Suppressor macrophage (primary cell): ENCODE measurements around the gene CALHM2.
"Not testable (repeated sequence)": the region's sequence is repeated elsewhere in the genome, so short reads cannot be mapped to it uniquely, and the experiment has no call there.

Source experiments
- DNase-seq, 4 experiments: peaks; one replicate each; pipeline ENCODE4 v3.0.0-alpha.2; 2020 to 2022
- total RNA-seq, 17 experiments: gene quantifications; one replicate each; lab custom pipeline; 2026; ENCODE audit warnings: mixed read lengths in 6 of 17, inconsistent platforms in 3 of 17; lab: John Stamatoyannopoulos, UW

The CALHM2 gene, protein sequence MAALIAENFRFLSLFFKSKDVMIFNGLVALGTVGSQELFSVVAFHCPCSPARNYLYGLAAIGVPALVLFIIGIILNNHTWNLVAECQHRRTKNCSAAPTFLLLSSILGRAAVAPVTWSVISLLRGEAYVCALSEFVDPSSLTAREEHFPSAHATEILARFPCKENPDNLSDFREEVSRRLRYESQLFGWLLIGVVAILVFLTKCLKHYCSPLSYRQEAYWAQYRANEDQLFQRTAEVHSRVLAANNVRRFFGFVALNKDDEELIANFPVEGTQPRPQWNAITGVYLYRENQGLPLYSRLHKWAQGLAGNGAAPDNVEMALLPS
- 8.9 to 162 (median 69.1) reads per million in 17 experiments for total RNA-seq

DNA sequence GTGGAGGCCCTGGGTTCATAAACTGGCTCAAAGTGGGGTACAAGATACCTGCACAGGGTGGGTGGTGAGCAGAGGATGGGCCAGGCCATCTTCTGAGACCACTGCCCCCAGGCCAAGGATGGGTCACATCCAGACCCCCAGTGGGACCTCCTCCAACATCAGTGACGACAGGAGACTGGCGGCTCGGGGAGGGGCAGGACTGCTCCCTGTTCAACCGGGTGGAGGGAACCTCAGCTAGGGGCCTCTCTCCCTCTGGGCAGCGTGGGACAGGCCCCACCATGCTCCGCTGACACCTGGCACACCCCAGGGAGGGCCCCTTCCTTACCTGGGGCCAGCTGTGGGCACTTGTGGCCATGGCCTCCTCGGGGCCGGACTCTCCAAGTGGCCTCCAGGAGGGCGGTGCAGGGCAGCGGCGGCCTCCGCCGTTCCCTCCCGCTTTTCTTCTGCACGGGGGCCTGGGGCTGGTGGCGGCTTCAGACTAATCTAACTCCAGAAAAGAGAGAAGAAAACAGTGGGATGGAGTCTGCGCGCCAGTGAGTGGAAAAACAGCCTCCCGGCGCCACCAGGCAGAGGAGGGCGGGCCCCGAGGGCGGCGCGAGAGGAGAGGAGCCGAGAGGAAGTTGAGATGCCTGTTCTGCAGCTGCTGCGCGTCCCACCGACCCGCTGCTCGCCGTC is at the start of gene CALHM2:
Gene CALHM2 (minus strand): TSS at position 540 of the 675 bp plus-strand sequence. CDS start 2,429 bp downstream, outside the sequence.
- DNase-seq, result peak; percentile 72 to 91 (median 84)

DNA sequence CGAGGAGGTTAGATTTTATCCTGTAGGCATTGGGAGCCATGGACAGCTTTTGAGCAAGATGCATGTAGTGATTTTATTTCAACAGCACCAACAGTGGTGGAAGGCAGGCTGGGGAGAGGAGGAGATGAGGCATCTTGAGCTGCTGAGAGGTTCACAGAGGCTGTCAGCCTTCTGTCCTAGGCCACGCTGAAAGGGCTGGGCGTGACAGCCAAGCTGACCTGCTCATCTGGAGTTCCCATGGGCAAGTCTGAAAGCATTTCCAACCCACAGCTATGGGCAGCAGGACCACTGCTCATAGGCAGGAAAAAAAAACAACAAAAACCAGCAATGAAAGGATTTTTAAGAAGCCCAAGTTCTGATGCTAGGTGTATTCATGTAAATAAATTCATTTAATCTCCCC is 49.0 kb upstream of the CALHM2 start:
- DNase-seq, result no peak

DNA sequence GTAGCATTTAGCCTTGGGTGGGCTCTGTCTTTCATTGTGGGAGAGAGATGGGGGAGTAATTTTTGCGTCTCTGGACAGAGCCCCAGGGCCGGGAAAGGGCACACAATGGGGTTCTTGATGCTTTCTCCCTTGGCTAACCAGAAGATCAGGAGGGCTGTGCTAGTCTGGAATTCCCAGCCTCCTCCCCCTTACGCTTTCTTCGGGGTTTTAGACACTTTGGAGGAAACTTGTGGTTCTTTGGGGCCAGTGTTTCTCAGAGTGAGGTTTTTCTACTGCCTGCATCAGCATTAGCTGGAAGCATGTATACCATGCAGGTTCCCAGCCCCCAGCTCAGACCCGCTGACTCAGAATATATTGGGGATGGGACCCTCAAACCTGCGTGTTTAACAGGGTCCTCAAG is 48.3 kb upstream of the CALHM2 start:
- no peak for DNase-seq

DNA sequence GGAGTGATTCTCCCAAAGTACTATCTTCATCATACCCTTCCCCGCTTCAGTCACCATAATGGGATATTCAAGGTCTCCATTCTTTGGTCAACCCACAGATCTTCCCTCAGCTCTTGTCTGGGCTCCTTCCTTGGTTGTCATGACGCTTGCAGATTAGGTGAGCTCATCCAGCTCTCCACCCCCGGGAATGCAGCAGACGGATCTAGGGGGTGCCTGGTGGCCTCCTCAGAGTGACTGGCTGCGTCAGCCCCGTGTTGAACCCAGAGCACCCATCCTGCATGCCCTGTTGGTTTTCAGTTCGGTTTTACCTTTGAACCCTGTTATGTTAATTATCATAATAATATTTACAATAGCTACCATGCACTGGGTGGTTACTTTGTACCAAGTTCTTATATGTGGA is 47.7 kb upstream of the CALHM2 start:
- no peak for DNase-seq

DNA sequence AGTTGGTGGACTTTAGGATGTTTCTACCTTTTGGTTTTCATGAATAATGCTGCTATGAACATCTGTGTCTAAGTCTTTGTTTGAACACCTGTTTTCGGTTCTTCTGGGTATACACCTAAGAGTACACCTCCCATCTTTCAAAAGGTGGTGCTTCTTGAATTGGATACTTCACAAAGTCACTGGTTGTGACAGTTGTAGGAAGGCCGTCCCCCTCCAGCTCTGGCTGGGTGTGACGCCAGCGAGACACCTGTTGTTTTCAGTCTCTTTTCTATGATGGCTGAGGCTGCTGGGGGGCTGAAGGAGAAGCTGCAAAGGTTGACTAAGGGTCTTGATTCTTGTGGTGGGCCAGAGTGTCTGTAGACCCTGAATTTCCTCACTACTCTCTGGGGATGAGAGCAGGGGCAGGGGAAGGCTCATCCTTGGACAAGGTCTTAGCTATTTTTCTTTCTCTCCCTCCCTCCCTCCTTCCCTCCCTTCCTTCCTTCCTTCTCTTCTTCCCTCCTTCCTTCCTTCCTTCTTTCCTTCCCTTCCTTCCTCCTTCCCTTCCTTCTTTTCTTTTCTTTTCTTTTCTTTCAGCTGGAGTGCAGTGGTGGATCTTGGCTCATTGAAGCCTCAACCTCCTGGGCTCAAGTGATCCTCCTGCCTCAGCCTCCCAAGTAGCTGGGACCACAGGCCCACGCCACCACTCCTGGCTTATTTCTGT is 46.9 kb upstream of the CALHM2 start:
- DNase-seq, result no peak

DNA sequence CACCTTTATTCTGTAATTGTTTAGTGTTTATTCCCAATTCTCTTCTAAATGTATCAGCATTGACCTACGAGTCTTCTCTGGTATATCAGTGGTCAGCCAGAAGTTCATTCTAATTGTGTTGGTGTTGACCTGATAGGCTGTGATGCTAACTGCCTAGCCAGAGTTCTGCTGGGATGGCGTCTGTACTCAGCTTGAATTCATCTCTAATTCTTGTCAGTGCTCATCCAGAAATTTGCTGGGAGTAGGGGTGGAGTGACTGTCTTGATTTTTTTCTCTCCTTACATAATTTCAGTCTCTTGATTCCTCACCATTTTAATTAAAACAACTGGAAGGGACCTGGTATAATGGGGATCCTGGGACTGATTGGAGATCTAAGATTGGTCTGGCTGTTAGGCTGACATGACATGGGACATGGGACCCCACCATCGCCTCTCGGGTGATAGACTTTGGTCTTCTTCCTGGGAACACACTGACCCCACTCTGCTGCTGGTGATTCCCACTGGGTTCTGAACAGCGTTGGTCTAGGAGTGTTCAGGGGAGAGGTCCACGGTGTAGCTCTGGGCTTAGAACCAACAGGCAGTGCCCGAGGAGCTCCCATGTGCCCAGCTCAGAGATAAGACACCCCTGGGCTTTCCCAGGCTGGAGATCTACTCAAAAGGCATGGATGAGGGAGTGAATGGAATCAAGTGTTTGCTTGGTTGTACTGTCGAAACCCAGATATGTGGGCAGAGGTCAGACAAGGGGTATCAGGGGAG is 45.2 kb upstream of the CALHM2 start:
- no peak for DNase-seq

DNA sequence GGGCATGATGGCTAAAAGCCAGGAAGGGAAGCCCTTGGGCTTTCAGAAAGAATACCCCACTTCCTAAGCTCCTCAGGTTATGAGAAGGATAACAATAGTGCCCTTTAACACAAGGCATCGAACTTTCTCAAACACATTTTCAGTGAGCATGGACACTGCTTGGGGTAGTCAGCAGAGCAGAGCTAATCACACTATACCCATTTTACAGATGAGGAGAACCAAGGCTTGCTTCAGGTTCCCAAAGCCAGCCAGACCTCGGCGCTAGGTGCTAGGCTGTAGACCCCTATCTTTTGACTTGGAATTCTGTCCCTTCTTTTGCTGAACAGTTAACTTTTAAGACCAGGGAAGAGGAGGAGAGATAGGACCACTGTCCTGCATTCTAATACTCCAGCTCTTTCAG is 43.2 kb upstream of the CALHM2 start:
- no peak for DNase-seq

DNA sequence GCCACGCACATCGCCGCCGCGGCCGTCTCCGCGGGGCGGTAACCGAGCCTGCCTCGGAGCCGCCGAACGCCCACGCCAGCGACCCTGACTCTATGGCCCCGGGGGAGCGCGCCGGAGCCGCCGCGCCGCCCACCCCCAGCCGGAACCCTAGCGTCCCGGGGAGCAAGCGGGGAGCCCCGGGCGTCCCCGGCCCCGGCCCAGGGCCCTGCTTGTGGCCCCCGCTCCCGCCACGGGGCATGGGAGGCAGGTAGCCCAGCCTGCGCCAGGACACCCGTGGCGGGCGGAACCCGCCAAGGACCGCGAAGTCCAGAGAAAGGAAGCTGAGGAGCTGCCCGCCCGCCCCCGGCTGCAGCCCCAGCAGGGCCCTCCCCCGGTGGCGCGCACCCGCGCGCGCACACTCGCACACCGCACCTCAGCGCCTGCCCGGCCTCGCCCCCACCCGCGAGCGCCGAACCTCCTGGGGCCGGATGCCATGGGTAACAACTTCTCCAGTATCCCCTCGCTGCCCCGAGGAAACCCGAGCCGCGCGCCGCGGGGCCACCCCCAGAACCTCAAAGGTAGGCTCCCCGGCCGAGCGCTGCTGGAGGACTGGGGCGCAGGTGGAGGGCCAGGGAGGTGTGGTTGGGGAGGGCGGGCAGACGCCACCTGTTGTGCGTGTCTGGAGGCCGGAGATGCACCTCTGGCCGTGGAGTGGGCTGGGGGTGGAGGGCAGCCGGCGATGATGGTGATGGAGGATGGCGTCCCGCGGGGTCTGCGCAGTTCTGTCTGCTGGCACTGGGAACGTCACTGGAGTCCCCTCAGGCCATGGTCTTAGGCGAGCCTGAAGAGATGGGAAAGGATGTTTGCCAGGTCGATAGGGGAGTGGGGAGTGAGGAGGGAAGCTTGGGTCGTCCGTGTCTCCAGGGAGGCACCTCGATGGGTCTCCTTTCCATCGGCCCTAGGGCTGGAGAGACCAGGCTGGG is 42.0 kb upstream of the CALHM2 start:
- peak in 3 of 4 experiments; percentile 26 to 61 (median 46) for DNase-seq

DNA sequence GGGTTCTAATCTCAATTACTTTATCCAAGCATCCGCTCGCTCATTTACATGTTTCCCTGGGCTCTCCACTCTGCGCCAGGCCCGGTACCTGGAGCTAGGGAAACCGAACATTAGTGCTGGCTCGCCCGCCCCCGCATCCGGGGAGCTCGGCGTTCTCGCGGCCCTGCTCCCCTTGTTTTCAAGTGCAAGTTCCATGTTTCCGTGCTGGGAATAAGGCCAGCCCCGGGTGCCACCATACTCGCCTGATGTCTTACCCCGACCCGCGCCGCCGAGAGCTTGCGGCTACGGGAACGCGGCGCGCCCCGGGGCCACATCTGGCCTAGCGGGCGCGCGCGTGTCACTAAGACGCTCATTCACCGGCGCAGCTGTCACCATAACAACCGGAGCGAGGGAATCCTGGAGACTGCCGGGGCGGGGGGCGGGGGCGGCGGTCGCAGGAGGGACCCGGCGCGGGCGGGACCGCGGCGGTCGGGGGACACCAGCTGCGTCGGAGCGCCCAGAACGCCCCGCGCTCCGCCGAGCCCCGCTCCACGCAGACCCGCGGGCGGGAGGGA is 41.3 kb upstream of the CALHM2 start, which contains the start of gene NEURL1:
Gene NEURL1 (plus strand): TSS at position 344 of the 554 bp plus-strand sequence. CDS start 683 bp downstream, outside the sequence.
- peak in 3 of 4 experiments; percentile 25 to 60 (median 36) for DNase-seq

DNA sequence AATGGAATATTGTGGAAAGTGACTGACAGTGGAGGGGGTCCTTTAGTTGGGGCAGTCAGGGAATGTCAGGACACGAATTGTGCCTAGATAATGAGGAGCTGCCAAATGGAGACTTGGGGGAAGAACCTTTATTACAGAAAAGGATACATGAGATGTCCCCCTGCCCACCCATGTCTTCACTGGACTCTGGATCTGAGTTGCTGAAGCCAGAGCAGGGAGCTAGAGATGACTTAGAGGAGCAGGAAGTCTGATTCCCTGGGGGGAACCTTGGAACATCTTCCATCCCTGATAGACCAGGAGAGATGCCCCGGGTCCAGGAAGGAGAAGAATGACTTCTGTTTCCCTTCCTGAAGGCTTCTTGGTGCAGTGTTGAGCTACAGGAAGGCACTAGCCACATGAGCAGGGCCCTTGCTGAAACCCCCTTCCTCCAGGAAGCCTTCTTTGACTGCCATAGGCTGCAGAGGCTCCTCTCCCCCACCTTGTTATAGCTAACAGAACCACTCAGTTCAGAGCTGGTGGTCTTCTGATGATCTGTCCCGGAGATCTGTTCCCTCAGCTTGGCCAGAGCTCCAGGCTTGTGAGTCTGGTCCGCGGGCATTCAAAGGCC is 40.6 kb upstream of the CALHM2 start:
- DNase-seq, result no peak

DNA sequence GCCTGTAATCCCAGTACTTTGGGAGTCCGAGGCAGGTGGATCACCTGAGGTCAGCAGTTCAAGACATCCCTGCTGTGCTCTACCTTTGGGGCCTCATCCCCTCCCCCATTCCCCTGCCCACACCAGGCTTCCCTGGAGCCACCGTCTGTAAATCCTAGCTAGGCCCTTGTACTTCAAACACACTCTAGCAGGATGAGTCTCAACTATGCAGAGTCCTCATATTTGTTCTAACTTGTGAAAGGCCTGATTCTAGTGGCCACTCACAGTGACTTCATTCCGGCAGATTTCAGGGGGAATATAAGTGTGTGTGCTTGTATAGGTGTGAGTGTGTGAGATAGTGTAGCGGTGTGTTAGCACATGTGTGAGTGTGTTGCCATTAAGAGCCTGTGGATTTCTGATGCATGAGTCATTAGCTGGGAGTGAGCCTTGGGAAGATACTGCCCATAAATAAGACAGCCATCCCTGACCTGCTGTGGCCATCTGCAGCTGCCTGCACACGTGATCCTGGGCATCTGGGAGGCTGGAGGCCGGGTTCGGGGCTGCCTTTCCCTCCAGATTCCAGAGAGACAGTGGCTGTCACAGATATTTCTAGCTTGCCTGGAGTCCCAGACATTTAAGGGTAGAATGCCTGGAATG is 39.7 kb upstream of the CALHM2 start:
- DNase-seq, result no peak

DNA sequence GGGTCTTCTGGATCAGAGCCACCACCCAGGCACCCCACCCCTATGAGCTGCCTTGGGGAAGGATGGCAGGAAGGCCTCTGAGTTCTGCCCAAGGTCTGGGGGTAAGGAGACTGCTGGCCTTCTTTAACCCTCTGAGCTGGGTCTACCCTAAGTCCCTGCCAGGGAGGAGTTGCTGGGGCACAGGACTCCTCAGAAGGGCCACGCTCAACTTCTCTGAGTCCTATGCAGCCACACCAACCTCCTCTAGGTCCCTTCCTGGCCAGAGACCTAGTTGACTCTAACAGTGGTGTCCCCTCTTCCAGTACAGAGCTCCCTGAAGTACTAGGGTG is 38.8 kb upstream of the CALHM2 start:
- DNase-seq, result no peak

DNA sequence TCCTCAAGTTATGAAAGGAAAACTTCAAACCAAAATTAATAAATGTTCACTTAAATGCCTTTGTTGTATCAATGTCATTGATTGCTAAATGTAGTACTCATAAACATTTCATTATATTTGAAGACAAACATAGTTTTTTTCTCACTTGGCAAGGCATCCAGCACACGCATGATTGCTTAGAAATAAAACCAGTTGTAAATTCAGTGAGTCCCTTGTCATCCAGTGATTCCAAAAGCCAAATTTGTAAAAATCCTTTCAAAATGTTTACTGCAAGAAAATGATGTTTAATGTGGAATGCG is 35.2 kb upstream of the CALHM2 start:
- no peak for DNase-seq

DNA sequence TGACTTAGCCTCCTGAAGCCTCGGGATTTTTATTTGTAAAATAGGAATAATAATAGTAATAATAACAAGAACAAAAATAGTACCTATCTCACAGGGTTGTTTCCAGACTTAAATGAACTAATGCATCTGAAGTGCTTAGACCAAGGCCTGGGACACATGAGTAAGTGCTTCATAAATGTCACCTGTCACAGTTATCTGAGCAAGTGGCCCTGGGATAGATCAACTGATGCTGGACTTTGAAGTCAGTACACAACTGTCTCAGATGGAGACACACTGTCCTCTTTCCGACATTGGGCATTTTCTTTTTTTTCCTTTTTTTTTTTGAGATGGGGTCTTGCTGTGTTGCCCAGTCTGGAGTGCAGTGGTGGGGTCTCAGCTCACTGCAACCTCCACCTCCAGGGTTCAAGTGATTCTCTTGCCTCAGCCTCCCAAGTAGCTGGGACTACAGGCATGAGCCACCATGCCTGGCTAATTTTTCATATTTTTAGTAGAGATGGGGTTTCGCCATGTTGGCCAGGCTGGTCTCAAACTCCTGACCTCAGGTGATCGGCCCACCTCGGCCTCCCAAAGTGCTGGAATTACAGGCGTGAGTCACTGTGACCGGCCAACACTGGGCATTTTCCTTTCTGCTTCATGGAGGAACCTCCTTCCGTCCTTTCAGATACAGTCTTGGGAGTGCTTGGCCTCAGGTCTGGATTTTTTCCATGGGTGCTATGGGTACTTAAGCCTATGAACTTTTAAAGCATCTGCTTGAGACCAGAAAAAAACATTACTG is 34.7 kb upstream of the CALHM2 start:
- not testable (repeated sequence) for DNase-seq

DNA sequence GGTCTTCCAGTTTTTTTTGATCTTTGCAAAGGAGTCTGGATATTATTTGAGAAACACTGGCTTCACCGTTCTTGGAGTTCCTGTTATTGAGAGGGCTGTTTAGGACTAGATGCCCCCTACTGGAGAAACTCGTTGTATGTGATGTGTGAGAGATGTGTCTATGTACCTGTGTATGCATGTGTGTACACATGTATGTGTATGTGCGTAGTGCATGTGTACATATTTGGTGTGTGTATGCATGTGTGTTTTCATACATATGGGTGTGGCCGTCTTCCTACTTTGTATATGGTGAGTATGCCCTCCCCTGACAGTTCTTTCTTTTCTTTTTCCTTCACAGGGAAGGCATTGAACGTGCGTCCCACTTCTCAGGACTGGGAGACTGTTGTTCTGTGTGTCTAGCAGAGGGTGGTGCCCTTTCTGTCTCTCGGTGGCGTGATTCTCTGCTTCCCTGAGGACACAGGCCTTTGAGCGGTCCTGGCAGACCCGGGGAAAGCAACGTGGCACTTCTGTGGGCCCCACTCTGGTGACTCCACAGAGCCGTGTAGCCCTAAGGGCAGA is 29.9 kb upstream of the CALHM2 start:
- DNase-seq, result peak; percentile 77 to 92 (median 84)

DNA sequence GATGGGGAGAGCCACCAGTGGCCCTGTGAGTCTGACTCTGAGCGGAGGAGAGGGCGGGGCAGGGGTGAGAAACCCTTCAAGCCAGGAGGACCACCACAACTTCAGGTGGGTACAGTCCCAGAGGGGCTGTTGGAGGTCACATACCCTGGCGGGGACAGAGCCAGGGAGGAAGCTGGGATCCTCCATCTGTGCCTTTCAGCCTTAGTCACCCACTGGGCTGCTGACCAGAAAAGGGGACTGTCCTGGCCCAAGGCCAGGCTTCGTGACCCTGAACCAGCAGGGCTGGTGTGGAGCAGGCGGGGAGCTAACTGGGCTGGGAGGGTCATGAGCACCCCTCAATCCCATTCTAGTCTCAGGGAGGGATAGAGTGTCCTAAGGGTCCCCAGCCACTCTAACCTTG is 28.4 kb upstream of the CALHM2 start:
- DNase-seq, result peak in 3 of 4 experiments; percentile 42 to 51 (median 50)

DNA sequence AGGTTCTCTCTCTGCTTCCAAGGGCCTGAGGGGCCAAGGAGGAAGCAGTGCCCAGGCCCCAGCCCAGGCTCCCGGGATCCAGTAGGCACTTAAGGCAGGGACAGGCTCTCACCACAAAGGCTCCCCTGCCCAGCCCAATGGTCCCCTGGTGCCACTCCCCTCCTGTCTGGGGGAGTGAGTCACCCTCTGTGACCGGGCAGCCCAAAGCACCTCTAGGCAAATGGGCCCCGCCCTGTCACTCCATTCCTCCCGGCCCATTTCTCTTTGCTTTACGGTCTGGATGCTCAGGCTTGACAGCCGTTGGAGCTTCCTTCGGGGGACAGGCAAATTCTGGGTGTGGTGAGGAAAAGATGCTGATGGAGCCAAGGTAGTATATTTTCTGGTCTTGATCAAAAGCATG is 27.0 kb upstream of the CALHM2 start, which contains the start of gene CALHM3:
Gene CALHM3 (minus strand): TSS at position 106 of the 400 bp plus-strand sequence. CDS start 208 bp downstream, outside the sequence.
- DNase-seq, result peak in 1 of 4 experiments; percentile 37

DNA sequence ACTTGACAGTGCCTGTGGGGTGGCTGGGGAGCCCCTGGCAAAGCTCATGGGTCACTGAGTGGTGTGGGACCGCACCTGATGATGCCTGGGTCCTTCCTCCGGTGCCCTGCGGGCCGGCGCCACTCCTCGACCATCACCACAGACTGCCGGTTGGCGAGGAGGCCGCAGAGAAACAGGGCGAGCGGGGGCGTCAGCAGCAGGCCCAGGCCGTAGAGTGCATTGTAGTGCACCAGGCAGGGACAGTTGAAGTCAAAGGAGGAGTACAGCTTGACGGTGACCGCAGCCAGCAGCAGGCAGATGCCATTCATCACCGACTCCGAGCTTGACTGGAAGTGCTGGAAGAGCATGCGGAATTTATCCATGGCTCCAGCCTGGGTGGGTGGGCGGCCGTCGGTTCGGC is 26.5 kb upstream of the CALHM2 start:
- no peak for DNase-seq
